Gastroesophageal sphincter (tissue), 3 donors: Measurements from ENCODE around the gene PIK3C2G.

ENCODE experiments used
- CTCF ChIP-seq, 4 experiments: fragments of 200-600 bp in 2 of 4; fragments of 450-650 bp in 2 of 4; sonication (generic) in 1 of 4; IDR thresholded peaks; one replicate each; pipeline ENCODE4 v1.5.1; 2017 to 2019; ENCODE audit warnings: antibody characterized with exemption in 4 of 4, mild to moderate bottlenecking in 2 of 4, moderate library complexity in 2 of 4
- EP300 ChIP-seq: sonication (generic); formaldehyde crosslinking; IDR thresholded peaks from one replicate; pipeline ENCODE4 v1.6.1; 2017; ENCODE audit warnings: antibody characterized with exemption, mild to moderate bottlenecking
- POLR2A ChIP-seq, 2 donors: fragments of 450-650 bp; IDR thresholded peaks; one replicate each; pipeline ENCODE4 v1.6.1; 2017; ENCODE audit warnings: antibody characterized with exemption in 2 of 2, mild to moderate bottlenecking in 2 of 2, moderate library complexity in 1 of 2
- POLR2AphosphoS5 ChIP-seq: sonication (generic); formaldehyde crosslinking; IDR thresholded peaks from one replicate; pipeline ENCODE4 v1.6.1; 2017; ENCODE audit warnings: antibody characterized with exemption

GRCh38 chr12:18430425-18431048, 169.2 kb downstream of the PIK3C2G start:
- TF ChIP-seq CTCF (IDR thresholded peaks at IDR 0.05) (peak; percentile 46 to 69 (median 58)), EP300 (no peak), POLR2A (IDR thresholded peaks at IDR 0.05) (no peak), POLR2AphosphoS5 (no peak)
